AML-193 (cell line): ENCODE measurements around the gene RAC3.

Experiments used
- DNase-seq, 2 experiments: peaks; one replicate each; lab custom pipeline; 2025; lab: John Stamatoyannopoulos, UW

Gene RAC3

GRCh38 chr17:81999587-81999975 lies 31.9 kb upstream of the RAC3 start:
- no peak for DNase-seq

DNA sequence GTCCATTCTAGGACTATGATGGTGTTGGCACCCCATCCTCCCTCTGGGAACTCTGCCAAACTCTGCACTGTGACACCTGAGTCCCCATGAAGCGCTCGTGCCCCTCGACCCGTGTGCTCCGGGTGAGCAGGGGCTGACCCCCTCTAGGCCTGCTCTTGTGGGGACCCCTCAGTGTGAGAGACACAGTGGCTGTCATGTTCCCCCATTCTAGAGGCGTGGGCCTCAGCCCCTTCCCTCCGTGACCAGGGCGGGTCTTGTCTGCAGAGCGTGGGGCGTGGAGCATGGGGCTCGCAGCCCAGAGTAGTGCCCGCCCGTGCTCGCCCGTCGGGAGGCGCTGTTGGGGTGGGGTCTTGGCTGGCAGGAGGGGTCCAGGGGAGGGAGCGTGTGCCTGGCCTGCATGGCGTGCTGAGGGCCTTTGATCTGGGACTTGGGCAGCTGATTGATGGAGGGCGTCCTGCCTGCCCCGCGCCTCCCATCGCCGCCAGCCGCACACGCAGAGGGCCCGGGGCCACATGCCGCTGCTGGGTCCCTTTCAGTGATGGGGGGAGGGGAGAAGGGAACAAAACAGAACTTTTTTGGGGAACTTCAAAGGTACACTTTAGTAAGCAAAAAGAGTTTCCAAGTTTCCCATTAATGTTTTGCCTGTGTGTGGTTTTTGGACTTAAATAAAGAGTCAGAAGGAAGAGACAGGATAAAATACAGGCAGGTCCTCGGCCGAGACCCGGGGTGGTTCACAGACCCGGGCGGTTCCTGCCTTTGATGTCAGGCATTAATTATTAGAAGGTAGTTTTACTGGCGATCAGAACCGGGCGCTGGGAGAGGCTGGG lies 31.3 kb upstream of the RAC3 start:
- no peak for DNase-seq

DNA sequence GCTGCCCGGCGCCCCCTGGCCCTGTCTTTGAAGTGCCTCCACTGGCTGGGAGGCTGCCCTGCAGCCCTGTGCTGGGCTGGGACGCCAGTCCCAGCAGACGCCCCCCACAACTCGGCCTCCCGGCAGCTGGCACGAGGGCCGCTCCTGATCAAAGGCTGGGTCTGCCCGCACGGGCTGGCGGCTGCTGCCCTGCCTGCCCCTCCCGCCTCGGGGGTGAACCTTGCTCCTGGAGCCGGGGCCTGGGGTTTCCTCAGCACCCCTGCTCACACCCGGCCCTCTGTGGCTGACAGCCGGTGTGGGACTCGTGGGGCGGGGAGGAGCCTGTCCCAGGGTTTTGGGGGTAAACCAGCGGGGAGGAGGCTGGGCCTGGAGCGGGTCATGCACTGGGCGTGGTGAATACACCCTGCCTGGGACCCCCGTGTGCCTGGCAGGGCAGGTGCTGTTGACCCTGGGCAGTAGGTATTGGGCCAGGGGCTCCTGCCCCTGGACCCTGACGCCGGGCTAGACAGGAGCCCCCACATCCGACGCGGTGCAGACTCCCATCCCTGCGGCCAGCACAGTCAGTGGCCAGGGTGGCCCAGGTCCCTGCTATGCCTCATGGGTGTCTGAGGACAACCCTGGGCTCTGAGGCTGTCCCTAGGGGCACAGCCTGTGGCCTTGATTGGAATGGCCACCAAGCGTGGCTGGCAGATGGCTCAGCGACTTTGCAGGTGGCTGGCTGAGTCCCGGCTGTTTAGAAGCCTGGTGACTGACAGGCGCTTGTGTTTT lies 30.5 kb upstream of the RAC3 start:
- no peak for DNase-seq

- no peak for DNase-seq
These were observed 29.9 kb upstream of the RAC3 start for GRCh38 chr17:82001571-82002056.

GRCh38 chr17:82003411-82004381 lies 27.8 kb upstream of the RAC3 start:
- no peak for DNase-seq

GRCh38 chr17:82004517-82005455 lies 26.7 kb upstream of the RAC3 start:
- DNase-seq = no peak

GRCh38 chr17:82005701-82006348 lies 25.7 kb upstream of the RAC3 start:
- no peak for DNase-seq

DNA sequence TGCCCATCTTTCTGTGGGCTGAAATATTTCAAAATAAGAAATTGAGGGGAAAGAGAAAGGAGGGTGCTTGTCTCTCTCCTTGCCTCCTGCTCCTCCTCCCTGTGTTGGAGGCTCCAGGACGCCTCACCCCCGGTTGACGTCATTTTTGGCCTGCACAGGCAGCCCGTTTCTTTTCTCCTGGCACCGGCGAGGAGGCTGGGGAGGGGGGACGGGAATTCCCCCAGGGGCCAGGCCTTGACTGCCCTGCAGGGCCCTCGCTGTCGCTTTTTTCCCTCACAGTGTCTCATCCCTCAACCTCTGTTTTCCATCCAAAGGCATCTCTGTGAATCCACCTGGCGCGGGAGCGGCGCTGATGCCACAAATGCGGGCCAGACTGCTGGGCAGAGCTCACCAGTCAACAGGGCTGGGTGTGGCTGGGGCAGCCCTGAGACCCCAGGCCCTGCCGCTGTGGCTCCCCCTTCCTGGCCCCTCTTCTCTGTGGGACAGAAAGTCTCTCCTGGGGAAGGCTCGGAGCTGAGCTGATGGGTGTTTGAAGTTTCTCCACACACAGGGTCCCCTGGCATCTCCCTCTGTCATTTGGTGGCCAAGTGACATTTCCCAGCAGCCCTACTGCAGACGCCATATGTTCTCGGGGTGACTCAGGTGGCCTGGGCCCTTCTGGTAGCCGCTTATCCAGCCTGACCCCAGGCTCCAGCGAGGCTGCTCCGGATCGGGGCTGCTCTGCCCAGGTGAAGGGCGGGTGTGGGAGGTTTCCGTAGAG lies 24.8 kb upstream of the RAC3 start:
- no peak for DNase-seq

GRCh38 chr17:82007228-82007494 lies 24.3 kb upstream of the RAC3 start:
- no peak for DNase-seq

DNA sequence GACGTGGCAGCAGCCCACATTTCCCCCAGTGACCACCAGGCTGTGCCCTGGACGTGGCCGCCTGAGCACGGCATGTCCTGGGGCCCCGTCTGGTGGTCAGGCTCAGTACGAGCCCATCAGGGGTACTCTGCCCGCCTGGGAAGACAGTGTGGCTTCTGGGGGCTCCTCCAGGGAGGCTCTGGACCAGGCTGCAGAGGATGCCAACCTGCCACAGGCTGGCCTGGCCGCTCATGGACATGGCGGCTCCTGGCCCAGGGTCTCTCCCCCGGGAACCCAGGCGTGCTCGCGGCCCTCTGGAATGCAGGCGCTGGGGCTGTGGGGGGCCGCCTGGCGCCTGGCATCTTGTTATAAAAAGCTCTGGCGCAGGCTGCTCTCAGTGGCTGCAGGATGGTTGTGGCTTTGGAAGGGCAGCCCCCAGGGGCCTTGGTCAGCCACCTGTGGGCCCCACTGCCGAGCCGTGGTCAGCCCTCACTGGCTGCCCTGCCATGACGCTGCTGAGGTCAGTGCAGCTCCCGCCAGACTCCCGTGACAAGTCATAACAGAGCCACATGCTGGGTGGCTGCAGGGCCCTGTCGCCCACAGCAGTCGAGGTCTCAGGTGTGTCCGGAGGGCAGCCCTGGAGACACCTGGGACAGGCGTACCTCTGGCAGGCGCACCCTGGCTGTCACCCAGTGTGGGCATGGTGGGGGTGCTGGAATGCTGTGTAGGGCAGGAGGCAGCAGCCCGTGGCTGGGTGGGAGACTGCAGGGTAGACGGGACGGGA lies 23.8 kb upstream of the RAC3 start:
- DNase-seq = no peak

GRCh38 chr17:82008258-82008940 lies 23.1 kb upstream of the RAC3 start:
- DNase-seq = no peak

DNA sequence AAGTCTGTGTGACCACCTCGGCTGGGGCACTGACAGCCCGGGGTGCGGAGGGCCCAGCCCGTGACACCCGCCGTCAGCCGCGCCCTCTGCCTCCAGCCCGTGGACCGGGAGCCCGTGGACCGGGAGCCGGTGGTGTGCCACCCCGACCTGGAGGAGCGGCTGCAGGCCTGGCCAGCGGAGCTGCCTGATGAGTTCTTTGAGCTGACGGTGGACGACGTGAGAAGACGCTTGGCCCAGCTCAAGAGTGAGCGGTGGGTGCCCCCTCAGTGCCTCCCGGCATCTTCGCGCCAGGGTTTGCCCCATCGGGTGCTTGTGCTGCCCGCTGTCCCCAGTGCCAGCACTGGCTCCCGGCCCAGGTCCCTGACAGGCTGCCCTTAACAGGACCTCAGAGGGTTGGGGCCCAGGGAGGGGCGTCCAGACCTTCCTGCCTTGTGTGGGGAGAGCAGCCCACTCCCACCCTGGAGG lies 22.5 kb upstream of the RAC3 start:
- no peak for DNase-seq

GRCh38 chr17:82009413-82009812 lies 22.1 kb upstream of the RAC3 start:
- no peak for DNase-seq

- DNase-seq = no peak
These were observed 20.6 kb upstream of the RAC3 start for GRCh38 chr17:82010575-82011525.

- DNase-seq = no peak
These were observed 19.8 kb upstream of the RAC3 start for GRCh38 chr17:82011617-82012187.

- DNase-seq = no peak
These were observed 19.2 kb upstream of the RAC3 start for GRCh38 chr17:82012261-82012639.
